Ishikawa (cell line): ENCODE results near the gene GAST.

Source experiments
- CEBPB ChIP-seq: IDR thresholded peaks from 2 replicates; pipeline ENCODE4 v1.6.1; 2012
- CREB1 ChIP-seq: IDR thresholded peaks from 2 replicates; pipeline ENCODE4 v1.6.1; 2012; ENCODE audit warnings: low read depth
- EGR1 ChIP-seq: IDR thresholded peaks from 2 replicates; pipeline ENCODE4 v1.6.1; 2012
- EP300 ChIP-seq: IDR thresholded peaks from 2 replicates; pipeline ENCODE4 v1.6.1; 2012; ENCODE audit warnings: borderline replicate concordance
- FOXM1 ChIP-seq: IDR thresholded peaks from 2 replicates; pipeline ENCODE4 v1.6.1; 2012; ENCODE audit warnings: low read depth, borderline replicate concordance
- MAX ChIP-seq: IDR thresholded peaks from 2 replicates; pipeline ENCODE4 v1.6.1; 2012
- NFIC ChIP-seq: IDR thresholded peaks from 2 replicates; pipeline ENCODE4 v1.6.1; 2012
- RAD21 ChIP-seq: IDR thresholded peaks from 2 replicates; pipeline ENCODE4 v1.6.1; 2012; ENCODE audit warnings: low read depth
- REST ChIP-seq: IDR thresholded peaks from 2 replicates; pipeline ENCODE4 v1.6.1; 2012; ENCODE audit warnings: low read depth, mild to moderate bottlenecking
- TAF1 ChIP-seq: IDR thresholded peaks from 2 replicates; pipeline ENCODE4 v1.6.1; 2012; ENCODE audit warnings: low read depth, mild to moderate bottlenecking
- TCF12 ChIP-seq: IDR thresholded peaks from 2 replicates; pipeline ENCODE4 v1.6.1; 2012; ENCODE audit warnings: low read depth
- TEAD4 ChIP-seq: IDR thresholded peaks from 2 replicates; pipeline ENCODE4 v1.6.1; 2012
- YY1 ChIP-seq: IDR thresholded peaks from 2 replicates; pipeline ENCODE4 v1.6.1; 2012; ENCODE audit warnings: low read depth
- ZBTB7A ChIP-seq: IDR thresholded peaks from 2 replicates; pipeline ENCODE4 v1.6.1; 2012; ENCODE audit warnings: low read depth
- TF ChIP-seq, protein P1 (sequence below): IDR thresholded peaks from 2 replicates; pipeline ENCODE4 v1.6.1; 2012

The GAST gene

GRCh38 chr17:41711669-41712400 is at the start of gene GAST:
Gene GAST (plus strand): TSS chr17:41712331. CDS start chr17:41715437, 3,106 bp downstream.
- TF ChIP-seq CREB1: no peak
- TF ChIP-seq ZBTB7A: no peak

- no peak for TF ChIP-seq MAX
- no peak for TF ChIP-seq FOXM1
- TF ChIP-seq, protein P1, sequence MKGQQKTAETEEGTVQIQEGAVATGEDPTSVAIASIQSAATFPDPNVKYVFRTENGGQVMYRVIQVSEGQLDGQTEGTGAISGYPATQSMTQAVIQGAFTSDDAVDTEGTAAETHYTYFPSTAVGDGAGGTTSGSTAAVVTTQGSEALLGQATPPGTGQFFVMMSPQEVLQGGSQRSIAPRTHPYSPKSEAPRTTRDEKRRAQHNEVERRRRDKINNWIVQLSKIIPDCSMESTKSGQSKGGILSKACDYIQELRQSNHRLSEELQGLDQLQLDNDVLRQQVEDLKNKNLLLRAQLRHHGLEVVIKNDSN: no peak
- TF ChIP-seq EGR1: no peak
- TF ChIP-seq ZBTB7A: no peak
- no peak for TF ChIP-seq NFIC
- no peak for TF ChIP-seq TAF1
- TF ChIP-seq CREB1: no peak
- no peak for TF ChIP-seq YY1
- TF ChIP-seq REST: no peak
- no peak for TF ChIP-seq RAD21
- no peak for TF ChIP-seq TEAD4
- TF ChIP-seq EP300: no peak
- no peak for TF ChIP-seq TCF12
- no peak for TF ChIP-seq CEBPB
These were observed 48.5 kb upstream of the GAST start for GRCh38 chr17:41663451-41664171.

GRCh38 chr17:41664172-41664457 is 48.0 kb upstream of the GAST start:
- no peak for TF ChIP-seq CEBPB
- TF ChIP-seq NFIC: no peak
- TF ChIP-seq TEAD4: no peak
- TF ChIP-seq ZBTB7A: no peak
- TF ChIP-seq REST: no peak
- no peak for TF ChIP-seq EGR1
- no peak for TF ChIP-seq TAF1
- TF ChIP-seq MAX: no peak
- no peak for TF ChIP-seq YY1
- no peak for TF ChIP-seq FOXM1
- TF ChIP-seq EP300: no peak
- TF ChIP-seq CREB1: no peak
- TF ChIP-seq TCF12: no peak
- no peak for TF ChIP-seq RAD21
- TF ChIP-seq, protein P1: no peak

DNA sequence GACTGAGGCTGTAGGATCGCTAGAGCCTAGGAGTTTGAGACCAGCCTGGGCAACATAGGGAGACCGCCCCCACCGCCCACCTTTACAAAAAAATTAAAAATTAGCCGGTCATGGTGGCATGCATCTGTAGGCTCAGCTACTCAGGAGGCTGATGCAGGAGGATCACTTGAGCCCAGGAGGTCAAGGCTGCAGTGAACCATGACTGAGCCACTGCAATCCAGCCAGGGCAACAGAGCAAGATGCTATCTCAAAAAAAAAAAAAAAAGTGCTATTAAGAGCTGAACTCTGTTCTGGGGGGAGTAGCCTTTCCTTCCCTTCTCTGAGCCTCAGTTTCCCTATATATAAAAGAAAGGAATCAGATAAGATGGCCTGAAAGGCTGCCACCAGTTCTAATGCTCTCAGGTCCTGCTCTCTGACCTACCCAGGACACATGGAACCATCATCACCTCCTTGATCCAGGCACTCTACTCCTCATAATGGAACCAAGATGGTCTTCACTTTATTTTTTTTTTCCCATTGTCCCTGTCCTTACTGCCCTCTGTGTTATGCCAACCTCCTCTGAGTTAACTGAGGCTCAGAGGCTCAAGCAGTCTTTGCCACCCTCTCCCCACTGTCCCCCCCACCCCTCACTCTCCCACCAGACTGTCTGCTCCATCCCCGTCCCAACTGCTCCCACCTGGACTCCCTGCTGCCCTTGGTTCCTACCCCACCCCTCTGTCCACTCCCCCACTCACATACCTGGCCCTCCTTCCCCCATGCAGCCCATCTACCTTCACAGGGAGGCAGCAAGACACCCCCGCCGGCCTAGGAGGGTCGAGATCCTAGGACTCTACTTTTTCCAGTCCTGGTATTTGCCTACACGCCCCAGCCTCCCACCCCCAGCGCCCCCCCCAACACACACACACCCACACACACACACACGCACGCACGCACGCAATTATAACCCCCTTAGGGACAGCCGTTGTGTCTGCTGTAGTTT is 47.3 kb upstream of the GAST start:
- TF ChIP-seq TCF12 (no peak), ZBTB7A (no peak)

- TF ChIP-seq FOXM1 (no peak; the same call in 1 of the 2 replicates), YY1 (peak; percentile 15; the same call in 1 of the 2 replicates), EGR1 (no peak), RAD21 (peak; percentile 21; the same call in 1 of the 2 replicates), TCF12 (peak; percentile 66; the same call in 1 of the 2 replicates), REST (no peak), MAX (peak; percentile 63), TAF1 (peak; percentile 71), TEAD4 (0 out of 2 replicates have a peak, but pooled peaks have one; percentile 18), ZBTB7A (peak; percentile 78; the same call in 1 of the 2 replicates), NFIC (no peak), CEBPB (no peak), EP300 (peak; percentile 34; the same call in 1 of the 2 replicates), CREB1 (no peak)
- TF ChIP-seq, protein P1: no peak
These were observed 46.4 kb upstream of the GAST start for GRCh38 chr17:41665566-41666236.
